Suppressor macrophage treated with lipopolysaccharide for 1 hour (primary cell): Measurements from ENCODE around the gene MSANTD7.
"Not testable (repeated sequence)": the region's sequence is repeated elsewhere in the genome, so short reads cannot be mapped to it uniquely, and the experiment has no call there.

ENCODE experiments used
- DNase-seq, 3 donors: peaks; one replicate each; pipeline ENCODE4 v3.0.0-alpha.2; 2020 to 2022

Gene MSANTD7

DNA sequence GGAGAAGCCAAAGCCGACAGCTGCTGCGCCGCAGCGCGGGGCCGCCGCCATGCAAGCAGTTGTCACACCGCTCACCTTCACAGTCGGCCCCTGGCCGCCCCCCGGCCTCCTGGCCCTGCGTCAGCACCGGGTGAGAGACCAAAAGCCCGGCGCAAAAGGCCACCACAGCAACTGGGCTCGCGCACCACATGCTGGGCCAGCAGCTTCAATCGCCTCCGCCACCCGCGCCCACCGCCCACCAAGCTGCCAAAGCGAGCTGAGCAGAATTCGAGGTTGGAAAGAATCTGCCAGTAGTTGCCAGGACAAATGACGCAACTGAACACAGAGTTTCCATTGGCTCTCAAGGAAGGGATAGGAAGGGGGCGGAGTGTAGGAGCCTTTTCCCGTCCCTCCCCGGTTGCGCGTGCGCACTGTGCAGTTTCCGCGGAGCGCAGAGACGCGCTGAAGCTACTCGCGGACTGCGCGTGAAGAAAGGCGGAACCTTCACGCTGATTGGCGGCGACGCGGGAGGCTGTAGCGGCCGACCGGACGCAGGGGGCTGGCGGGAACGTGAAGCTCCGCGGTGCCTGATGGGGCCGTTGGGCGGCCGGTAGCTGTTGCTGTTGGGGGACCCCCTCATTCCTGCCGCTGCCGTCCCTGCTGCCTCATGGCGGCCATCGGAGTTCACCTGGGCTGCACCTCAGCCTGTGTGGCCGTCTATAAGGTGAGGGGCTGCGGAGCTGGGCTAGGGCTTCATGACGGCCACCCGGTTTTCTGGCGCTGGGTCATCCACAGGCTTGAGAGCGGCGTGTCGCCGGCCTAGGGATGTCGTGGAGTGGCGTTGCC, at the start of gene MSANTD7, which contains the start of the genes CDNF and HSPA14:
TSS of gene MSANTD7 (plus strand) at position 550 of the 825 bp plus-strand sequence. CDS start 3,979 bp downstream, outside the sequence.
TSS of gene CDNF (minus strand) at position 281 of the 825 bp plus-strand sequence. CDS start at position 190, 91 bp downstream.
TSS of gene HSPA14 (plus strand) at position 550 of the 825 bp plus-strand sequence. CDS start at position 647, 97 bp downstream.
- peak; percentile 100 for DNase-seq

DNA sequence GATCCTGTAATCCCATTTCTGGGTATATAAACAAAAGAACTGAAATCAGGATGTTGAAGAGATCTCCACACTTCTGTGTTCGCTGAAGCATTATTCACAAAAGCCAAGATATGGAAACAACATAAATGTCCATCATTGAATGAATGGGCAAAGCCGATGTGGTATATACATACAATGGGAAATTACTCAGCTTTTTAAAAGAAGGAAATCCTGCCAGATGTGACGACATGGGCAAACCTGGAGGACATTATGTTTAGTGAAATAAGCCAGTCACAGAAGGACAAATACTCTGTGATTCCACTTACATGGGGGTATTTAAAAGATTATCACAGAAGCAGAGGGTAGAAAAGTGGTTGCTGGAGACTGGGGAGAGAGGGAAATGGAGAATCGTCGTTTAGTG, 39.5 kb upstream of the MSANTD7 start:
- peak; percentile 22 to 58 (median 43) for DNase-seq

GRCh38 chr10:14800397-14800796, 37.7 kb upstream of the MSANTD7 start:
- no peak for DNase-seq

- no peak for DNase-seq
Measured at GRCh38 chr10:14801723-14802122, 36.4 kb upstream of the MSANTD7 start.

- no peak for DNase-seq
Measured at GRCh38 chr10:14803827-14804226, 34.3 kb upstream of the MSANTD7 start.

- DNase-seq, result no peak
Measured at GRCh38 chr10:14806318-14806717, 31.8 kb upstream of the MSANTD7 start.

DNA sequence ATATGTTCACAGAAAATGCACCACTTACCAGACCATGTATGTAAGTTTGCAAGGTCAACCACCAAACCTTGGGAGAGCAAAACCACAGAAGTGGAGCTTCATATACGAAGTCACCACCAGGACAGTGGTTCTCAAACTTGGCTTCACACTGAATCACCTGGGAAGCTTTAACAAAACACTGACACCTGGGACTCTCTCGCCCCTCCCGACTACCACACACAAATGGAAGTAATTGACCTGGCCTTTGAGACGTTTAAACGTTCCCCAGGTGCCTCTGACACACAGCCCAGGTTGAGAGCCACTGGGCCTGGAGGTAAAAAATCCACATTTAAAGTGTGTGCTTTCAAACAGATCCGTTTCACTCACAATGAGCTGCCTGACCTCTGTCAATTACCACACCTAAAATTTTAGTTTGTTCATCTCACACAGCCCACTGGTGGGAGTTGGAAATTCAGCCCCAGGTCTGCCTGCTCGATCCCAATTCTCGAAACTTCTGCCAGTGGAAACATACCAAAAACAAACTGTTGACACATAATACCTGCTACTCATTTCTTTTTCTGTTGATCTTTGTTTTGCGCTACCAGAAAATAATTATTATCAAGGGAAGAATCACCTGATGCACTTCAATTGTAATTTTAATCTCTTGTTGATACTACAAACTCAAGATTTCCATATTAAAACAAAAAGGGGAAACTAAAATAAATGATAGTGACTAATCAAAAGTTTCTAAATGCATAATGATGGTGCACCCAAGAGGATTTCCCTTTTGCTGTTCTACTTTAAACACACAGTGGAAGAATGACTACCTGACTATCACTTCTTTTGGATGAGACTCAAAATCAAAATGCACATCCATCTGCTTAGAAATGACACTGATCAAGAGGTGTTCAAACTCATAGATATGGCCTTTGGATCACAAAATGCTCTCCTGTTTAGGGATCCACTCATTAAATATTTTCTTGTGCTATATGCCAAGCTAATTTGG, 26.8 kb upstream of the MSANTD7 start:
- DNase-seq, result peak in 2 of 3 donors; percentile 21 to 42

GRCh38 chr10:14812271-14812670, 25.8 kb upstream of the MSANTD7 start:
- DNase-seq, result no peak

DNA sequence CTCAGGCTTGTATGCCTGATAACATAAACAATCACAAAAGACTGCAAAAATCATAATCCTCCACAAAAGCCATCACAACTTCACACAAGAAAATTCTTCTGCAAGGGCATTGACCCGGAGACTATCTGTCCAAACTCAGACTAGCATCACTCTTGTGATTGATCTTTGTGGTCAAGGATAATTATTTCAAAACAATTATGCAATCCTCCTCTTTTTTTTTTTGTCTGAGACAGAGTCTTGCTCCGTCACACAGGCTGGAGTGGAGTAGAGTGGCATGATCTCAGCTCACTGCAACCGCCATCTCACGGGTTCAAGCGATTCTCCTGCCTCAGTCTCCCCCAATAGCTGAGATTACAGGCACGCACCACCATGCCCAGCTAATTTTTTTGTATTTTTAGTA, 22.4 kb upstream of the MSANTD7 start:
- no peak for DNase-seq

- DNase-seq, result not testable (repeated sequence)
Measured at GRCh38 chr10:14816717-14817116, 21.4 kb upstream of the MSANTD7 start.

DNA sequence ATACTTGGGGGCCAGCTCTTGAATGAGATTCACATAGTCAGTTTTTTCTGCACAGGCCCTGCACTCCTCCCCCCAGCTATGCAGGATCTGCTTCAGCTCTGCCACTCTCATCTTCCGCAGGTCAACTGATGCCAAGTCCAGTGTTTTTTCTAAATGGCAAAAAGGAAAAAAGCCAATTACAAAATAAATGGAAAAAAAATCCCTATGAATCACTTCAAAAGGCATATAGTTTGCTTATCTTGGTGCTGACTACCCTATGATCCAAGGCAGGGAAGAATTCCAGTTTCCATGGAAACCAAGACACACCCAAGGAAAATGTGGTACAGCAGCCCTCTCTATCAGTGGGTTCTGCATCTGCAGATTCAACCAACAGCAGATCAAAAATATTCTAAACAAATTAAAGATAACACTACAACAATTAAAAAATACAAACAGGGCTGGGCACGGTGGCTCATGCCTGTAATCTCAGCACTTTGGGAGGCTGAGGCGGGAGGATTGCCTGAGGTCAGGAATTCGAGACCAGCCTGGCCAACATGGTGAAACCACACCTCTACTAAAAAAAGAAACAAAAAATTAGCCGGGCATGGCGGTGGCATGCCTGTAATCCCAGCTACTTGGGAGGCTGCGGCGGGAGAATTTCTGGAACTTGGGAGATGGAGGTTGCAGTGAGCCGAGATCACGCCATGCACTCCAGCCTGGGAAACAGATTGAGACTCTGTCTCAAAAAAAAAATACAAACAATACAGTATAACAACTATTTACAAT, 17.9 kb upstream of the MSANTD7 start:
- peak in 1 of 3 donors; percentile 24 for DNase-seq

GRCh38 chr10:14820775-14821154, 17.3 kb upstream of the MSANTD7 start:
- peak; percentile 22 to 35 (median 29) for DNase-seq

DNA sequence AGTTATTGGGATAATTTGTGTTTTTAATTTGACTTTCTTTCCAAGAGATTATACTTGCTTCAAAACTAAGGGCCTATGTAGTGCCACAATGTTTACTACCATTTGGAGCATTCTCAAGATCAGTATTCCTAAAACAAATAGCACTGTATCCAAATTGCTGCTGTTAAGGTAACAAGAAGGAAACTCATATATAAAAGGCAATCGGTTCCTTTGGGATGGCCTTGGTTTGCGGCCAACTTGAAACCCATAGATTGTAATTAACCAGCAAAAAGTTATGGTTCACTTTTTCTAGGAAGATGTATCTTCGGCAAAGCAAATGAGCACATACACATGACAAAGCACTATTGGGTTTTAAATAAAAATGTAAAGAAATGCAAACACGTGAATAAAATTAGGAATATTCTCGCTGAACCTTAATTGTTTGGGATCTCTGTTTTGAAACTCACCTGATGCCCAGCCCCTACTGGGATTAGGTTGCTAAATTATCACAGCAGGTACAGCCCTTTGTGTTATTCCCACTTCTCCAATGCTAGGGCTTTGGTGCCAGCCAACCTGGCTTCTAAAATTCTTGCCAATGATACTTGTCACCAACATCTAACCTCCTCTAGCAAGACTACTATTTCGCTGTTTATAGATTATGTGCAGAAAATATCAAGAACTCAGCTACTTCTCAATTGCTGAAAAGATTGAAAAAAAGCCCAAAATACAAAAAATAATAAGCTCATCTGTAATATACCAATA, 16.3 kb upstream of the MSANTD7 start:
- DNase-seq, result no peak

- peak; percentile 63 to 79 (median 74) for DNase-seq
Measured at GRCh38 chr10:14822879-14823755, 15.0 kb upstream of the MSANTD7 start.

DNA sequence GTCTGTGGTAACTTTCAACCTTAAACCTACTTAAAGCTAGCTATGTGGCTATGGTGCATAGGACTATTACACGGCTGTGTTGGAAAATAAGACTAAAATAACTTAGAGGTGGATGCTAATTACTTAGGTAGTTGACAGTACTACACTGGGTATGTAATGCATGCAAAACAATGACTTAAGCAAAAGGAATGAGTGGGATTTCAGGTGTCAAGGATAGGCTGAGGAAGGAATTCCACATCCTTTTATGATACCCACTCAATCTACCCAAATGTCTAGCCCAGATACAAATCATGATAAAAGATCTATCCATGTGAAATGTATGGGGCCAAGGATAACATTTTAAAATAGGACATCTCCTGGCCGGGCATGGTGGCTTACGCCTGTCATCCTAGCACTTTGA, 14.1 kb upstream of the MSANTD7 start:
- no peak for DNase-seq

- no peak for DNase-seq
Measured at GRCh38 chr10:14826076-14826829, 11.9 kb upstream of the MSANTD7 start.

DNA sequence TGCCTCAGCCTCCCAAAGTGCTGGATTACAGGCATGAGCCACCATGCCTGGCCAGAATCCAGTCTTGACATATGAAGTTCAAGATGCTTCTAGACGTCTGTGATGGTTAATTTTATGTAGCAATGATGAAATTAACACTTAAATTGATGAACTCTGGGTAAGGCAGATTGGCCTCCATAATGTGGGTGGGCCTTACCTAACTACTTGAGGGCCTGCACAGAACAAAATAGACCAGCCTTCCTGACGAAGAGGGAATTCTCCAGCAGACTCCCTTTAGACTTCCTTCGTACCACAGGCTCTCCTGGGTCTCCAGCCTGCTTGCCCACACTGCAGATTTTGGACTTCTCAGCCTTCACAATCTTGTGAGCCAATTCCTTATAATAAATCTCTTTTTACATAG, 5.0 kb upstream of the MSANTD7 start:
- no peak for DNase-seq

DNA sequence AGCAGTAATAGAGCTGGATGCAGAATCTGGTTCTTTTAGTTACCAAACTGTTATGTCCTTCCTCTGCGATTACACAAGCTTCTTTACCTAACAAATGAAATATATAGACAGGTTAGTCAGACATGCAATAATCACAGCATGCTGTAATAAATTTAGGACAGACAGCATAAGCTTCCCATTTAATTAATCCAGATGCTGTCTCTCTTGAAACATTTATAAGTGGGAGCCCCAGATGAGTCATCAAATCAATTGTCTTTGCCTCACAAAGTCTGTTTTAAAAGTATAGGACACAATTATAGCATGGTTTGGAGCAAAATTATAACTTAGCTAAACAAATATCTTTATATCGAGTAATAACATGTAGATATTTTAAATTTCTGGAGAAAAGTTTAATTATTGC, 1.9 kb upstream of the MSANTD7 start:
- no peak for DNase-seq

DNA sequence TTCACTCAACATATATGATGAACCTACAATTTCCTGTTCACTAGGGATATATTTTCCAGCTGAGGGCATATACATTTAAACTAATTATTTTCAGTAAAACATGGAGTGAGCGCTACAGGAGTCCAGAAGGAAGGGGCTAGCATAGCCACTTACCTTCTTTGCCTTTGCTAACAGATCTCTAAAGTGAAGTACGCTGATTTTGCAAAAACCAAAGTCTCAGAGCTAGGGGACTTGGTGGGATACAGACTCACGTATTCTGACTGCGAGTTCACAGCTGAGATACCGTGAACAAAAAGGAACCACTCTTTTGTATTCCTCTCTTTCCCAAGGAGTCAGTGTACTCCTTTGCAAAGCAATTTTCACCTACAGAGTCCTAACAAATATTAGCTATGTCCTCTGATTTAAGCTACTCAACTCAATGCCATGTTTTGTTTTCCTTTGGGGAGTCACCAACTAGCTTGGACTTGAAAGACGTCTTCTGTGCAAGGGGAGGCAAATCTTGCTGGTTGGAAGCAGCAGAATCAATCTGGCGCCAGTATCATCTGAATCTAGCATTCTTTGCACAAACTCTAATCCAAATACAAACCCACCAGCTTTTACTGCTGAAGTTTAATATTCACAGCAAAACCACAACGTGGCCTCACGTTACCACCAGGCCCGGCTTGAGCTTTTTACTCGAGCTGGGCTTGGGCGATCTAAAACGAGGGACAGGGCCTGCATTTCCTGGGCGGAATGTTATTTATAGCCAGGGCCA, 926 bp upstream of the MSANTD7 start:
- DNase-seq, result no peak
